NT2/D1 (cell line): ENCODE measurements around the gene TMED8.

Experiments used
- YY1 ChIP-seq: IDR thresholded peaks from 2 replicates; pipeline ENCODE4 v1.6.1; 2011; ENCODE audit not compliant: insufficient read length, insufficient read depth
- ZNF274 ChIP-seq: IDR thresholded peaks from 2 replicates; pipeline ENCODE4 v1.6.1; 2011; ENCODE audit warnings: mild to moderate bottlenecking, low read depth, low read length

DNA sequence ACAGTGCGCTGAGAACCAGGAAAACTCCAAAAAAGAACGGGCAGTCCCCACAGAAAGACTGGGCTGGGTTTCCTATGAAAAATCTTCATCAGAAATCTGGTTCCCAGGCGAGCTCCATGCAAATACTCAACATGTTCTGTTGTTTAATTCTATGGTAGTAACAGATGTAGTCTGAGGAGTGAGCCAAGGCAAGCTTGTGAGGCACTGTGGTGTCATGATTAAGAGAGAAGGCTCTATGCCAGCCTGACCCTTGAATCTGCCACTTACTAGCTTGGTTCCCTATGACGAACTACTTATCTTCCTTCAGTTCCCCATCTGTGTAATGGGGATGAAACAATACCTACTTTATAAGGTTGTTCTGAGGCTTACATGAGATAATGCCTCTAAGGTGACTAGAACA lies 66.9 kb downstream of the TMED8 start:
- TF ChIP-seq YY1, result no peak
- TF ChIP-seq ZNF274, result no peak
